Iris pigment epithelial cell (primary cell): ENCODE data around the gene CIDEB.
A peak's percentile ranks its signal among the peaks of the same experiment; 100 is the strongest.
"Not testable (repeated sequence)": the region's sequence is repeated elsewhere in the genome, so short reads cannot be mapped to it uniquely, and the experiment has no call there.

Source experiments
- DNase-seq: peaks from one replicate; pipeline ENCODE4 v3.0.0-alpha.2; 2011; ENCODE audit warnings: low read depth

Gene CIDEB

GRCh38 chr14:24332268-24332993, 24.7 kb upstream of the CIDEB start:
- peak; percentile 47 for DNase-seq

DNA sequence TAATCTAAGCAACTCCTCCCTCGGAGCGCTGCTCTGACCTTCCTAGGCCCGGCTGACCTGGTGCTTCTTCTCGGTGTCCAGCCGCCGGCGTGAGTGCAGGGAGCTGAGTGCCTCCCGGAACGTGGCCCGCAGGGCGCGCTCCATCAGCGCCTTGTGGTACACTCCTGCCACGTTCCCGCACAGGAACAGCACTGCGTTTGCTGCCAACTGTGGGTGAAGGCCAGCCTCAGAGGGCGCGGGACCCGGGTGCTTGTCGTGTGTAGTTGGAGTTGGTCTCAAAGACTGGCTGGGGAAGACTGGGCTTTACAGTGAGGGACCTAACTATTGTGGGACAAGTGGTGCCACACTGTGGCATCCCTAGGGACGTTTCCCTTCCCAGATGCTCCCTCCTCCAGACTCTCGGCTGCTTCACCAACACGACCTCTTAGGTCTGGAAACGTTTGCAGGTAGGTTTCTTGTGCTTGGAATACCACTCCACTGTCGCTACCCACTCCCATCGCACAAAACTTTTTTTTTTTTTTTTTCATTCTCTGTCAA, 24.0 kb upstream of the CIDEB start:
- no peak for DNase-seq

DNA sequence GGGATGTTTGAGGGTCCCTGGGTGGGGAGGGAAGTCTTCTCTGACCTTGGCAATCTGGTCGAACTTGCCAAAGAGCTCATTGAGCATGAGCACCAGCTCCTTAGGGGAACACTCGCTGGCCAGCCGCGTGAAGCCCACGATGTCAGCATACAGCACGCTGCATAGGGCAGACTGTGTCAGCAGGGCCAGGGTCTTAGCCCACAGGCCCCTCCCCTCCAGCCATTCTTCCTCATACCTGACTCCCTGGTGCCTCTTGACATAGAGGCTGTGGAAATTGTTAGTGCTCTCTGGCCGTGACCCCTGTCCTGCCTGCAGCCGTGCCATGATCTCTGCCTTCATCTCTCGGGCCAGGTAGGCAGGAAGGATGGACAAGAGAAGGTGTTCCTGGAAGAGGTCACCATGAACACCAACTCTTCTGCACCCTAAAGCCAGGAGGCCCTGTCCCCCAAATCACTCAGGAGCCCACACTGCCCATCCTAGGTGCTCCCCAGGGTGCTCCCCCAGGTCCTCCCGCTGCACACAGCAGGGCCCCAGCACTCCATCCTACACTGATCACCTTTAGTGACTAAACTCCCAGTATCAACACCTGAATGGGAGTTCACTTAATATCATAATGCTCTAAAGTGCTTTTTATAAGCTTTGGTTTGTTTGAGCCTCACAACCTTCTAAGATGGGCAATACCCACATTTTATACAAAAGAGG, 23.3 kb upstream of the CIDEB start:
- DNase-seq = no peak

DNA sequence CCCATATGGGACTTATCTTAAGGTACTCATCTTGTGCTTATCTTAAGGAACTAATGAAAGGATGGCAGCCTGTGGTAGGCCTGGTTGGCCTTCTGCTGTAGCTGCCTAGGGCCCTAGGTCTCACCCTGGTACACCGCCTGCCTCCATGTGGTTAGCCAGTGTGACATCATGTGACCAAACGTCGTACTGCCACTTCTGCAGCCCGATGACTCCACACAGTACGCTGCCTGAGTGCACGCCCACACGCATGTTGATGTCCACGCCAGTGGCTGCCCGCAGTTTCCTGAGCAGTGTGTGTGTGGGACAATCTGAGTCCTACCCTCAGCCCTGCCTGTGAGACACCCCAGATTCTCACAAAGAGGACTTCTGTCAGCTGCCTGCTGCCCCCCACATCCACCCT, 22.0 kb upstream of the CIDEB start:
- no peak for DNase-seq

DNA sequence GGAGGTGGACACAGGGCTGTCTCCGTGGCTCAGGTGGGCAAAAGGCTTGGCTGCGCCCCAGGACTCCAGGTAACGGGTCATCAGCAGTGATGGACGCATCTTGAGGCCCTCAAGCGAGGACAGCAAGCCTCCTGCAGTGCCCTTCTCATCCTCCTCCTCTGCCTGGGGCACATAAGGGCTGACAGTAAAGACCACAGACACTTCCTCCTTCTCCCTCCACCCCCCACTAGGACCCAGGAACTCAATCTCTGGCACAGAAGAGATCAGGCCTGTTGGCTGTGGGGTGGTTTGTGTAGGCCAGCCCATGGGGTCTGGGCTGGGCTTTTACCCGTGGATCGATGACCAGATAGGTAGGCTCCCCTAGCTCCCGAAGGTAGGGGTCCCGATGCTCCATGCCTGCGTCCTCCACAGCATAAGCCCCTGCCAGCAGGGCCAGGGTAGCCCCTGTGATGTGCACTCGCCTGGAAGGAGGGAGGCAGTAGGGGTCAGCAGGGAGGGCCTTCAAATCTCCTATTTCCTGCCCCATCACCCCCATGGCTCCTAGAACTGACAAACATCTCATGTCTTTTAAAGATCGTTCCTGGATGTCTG, 21.4 kb upstream of the CIDEB start:
- no peak for DNase-seq

DNA sequence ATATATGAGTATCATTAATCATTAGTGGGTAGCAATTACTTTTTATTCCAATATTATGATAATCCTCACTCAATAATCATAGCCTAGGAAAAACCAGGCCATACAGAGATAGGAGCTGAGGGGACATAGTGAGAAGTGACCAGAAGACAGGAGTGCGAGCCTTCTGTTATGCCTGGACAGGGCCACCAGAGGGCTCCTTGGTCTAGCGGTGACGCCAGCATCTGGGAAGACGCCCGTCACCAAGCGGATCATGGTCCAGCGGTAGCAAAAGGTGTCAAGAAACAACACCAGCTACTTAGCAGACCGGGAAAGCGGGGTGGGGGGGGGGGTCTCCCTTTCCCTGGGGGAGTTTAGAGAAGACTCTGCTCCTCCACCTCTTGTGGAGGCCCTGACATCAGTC, 20.1 kb upstream of the CIDEB start:
- not testable (repeated sequence) for DNase-seq

- DNase-seq = no peak
Observed at GRCh38 chr14:24327303-24327702, 19.5 kb upstream of the CIDEB start.

DNA sequence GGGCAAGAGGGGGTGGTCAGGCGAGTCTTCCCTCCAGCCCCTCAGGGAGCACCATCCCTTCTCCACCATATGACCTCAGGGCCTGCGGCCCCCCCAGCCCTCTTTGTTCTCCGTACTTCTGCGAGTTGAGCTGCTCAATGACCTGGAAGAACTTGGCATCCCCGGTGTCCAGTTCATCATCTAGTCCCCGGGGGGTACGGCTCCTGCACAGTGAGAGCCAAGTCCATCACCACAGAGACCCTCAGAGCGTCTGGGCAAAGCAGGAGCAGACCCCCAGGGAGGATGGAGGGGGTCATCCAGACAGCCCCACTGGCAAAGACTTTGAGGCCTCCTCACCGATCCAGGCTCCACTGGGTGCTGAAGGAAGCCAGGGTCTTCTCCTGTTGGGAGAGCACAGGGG, 18.2 kb upstream of the CIDEB start:
- no peak for DNase-seq

DNA sequence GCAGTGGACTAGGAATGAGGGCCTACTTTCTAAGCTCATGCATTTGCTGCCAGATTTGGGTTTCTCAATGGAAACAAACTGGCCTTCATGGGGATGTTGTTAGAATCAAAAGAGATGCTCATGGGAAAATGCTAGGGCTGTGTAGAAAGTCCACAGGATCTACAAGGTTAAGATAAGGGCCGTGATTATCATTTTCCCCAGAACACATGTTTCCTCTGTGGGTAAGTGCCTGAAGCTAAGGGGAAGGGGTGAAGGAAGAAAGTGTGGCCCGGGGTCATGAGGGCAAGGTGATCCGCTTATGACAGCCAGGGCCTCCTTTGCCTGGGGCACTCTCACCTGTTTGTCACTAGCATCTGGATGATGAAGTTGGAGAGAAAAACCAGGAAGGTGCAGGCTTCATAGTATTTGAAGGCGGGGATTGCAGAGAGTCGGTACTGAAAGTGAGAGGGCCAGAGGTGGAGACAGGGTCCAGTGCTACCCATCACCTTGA, 17.3 kb upstream of the CIDEB start:
- no peak for DNase-seq

- no peak for DNase-seq
Observed at GRCh38 chr14:24324024-24324423, 16.2 kb upstream of the CIDEB start.

- DNase-seq = no peak
Observed at GRCh38 chr14:24323341-24323740, 15.6 kb upstream of the CIDEB start.

- no peak for DNase-seq
Observed at GRCh38 chr14:24322672-24323071, 14.9 kb upstream of the CIDEB start.

DNA sequence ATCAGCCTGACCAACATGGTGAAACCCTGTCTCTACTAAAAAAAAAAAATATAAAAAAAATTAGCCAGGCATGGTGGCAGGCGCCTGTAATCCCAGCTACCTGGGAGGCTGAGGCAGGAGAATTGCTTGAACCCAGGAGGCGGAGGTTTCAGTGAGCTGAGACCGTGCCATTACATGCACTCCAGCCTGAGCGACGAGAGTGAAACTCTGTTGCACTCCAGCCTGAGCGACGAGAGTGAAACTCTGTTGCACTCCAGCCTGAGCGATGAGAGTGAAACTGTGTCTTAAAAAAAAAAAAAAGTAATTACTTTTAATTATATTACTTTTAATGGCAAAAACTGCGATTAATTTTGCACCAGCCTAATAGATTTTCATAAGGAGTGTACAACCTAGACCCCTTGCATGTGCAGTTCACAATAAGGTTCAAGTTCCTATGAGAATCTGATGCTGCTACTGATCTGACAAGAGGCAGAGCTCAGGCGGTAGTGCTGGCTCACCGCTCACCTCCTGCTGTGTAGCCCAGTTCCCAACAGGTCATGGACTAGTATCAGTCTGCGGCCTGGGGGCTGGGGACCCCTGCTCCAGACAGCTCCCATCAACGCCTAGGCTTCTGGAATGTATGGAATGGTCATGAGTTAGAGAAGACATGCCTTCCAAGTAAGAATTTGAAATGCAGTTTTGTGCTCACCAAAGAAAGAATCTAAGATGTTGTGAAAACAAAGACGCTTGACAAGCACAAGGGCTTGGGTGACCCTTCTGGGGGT, 13.6 kb upstream of the CIDEB start:
- DNase-seq = no peak

GRCh38 chr14:24317141-24317928, 9.6 kb upstream of the CIDEB start:
- DNase-seq = no peak

GRCh38 chr14:24316597-24316950, 8.8 kb upstream of the CIDEB start:
- no peak for DNase-seq

DNA sequence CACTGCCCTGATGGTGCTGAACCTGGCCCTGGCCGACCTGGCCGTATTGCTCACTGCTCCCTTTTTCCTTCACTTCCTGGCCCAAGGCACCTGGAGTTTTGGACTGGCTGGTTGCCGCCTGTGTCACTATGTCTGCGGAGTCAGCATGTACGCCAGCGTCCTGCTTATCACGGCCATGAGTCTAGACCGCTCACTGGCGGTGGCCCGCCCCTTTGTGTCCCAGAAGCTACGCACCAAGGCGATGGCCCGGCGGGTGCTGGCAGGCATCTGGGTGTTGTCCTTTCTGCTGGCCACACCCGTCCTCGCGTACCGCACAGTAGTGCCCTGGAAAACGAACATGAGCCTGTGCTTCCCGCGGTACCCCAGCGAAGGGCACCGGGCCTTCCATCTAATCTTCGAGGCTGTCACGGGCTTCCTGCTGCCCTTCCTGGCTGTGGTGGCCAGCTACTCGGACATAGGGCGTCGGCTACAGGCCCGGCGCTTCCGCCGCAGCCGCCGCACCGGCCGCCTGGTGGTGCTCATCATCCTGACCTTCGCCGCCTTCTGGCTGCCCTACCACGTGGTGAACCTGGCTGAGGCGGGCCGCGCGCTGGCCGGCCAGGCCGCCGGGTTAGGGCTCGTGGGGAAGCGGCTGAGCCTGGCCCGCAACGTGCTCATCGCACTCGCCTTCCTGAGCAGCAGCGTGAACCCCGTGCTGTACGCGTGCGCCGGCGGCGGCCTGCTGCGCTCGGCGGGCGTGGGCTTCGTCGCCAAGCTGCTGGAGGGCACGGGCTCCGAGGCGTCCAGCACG, 8.2 kb upstream of the CIDEB start:
- peak; percentile 23 for DNase-seq

GRCh38 chr14:24315243-24315806, 7.5 kb upstream of the CIDEB start:
- no peak for DNase-seq

DNA sequence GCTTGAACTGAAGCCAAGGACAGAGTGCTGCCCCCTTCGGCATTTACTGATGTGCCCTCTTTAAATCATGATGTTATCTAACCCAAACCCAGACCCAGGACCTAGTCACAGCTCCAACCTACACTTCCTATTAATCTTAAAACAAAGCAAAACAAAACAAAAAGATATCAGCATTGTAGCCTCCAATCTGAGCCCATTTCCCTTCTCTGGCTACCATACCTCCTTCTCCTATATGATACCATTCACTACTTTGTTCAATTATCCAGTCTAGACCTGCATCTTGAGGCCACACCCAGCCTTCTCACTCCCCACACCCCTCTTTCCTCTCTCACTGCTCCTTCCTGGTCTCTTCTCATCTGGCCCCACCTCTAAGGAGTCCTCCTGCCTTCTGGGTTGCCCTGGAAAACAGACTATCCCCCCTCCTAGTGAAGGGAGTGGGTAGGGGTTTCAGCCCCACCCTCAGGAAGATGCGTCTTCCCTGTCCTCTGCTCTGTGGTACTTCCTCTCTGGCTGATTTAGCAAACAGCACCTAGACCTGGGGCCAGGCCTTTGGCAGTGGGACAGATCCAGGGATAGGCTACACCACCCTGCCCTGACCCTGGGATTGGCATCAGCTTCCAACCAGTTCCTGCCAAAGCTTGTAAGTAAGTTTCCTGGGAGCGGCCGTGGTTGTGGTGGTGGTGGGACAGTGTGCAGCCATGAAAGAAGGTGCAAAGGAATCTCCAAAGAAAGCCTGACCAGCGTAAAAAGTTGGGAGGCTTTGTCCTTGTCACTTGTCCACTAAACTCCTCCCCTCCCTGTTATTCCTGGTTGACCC, 6.8 kb upstream of the CIDEB start:
- no peak for DNase-seq

GRCh38 chr14:24313913-24314312, 6.1 kb upstream of the CIDEB start:
- DNase-seq = no peak
